Activated effector memory CD4-positive, alpha-beta T cell treated with anti-CD3 and anti-CD28 coated beads, Interleukin-2, amount 50 U/mL, for 16 hours (primary cell): ENCODE measurements around the gene TAL2.

Experiments
- DNase-seq: peaks from one replicate; pipeline ENCODE4 v3.0.0-alpha.2; 2020

TAL2 gene

GRCh38 chr9:105662184-105663104, at the start of gene TAL2:
TAL2 (plus strand) TSS chr9:105662457; CDS start chr9:105662497, 40 bp downstream.
- no peak for DNase-seq

- no peak for DNase-seq
Observed at GRCh38 chr9:105621001-105621400, 41.3 kb upstream of the TAL2 start.

DNA sequence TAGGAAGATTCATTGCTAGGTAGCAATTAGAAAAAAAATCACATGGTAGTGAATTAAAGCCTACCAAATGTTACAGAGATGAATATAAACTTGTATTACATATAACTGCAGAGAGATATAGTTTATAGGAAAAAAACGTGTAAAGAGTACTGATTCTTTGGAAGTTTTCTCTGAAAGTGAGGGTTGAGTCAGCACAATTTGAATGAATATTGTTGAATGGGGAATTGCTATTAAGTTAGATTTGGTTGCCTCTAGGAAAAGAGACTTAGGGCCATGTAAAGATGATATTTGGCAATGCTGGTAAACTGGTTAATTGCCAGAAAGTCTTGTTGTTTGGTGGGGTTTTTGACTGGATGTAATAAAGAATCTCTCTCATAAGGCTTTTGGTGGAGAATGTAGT, 37.2 kb upstream of the TAL2 start:
- DNase-seq: no peak

DNA sequence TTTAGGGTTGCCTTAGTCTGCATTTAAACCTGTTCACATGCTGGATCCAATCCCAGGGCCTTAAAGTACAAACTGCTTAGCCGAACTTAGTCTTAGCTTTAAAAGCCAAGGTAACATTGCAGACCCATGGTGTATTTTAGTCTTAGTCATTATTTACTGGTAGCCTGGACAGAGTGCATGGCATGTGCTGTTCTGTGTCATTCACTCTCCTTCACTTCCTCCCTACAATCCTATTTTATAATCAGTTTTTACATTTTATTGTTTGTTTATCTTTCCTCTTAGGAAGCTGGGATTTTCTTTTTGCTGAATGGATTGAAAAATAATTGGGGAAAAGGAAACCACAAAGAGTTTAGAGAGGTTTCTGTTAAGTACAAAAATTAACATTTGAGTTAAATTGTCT, 29.4 kb upstream of the TAL2 start:
- DNase-seq: no peak

DNA sequence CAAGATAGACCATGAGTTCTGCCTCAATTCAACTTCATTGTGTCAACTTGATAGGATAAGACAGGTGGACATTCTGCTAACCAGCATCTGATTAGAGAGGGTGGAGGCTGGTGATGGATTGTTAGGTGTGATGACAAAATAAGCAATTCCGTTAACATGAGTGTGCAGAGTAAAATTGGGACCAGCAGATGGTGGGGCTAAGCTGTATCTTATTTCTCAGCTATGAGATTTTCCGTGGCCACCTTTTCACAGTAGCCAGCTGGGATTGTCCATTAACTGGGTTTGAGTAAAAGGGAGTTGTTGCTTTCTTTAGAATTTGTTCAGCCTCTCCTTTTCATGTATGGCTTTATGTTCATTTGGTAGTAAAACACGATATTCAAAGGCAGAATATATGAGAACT, 28.8 kb upstream of the TAL2 start:
- no peak for DNase-seq

GRCh38 chr9:105636331-105636730, 25.9 kb upstream of the TAL2 start:
- DNase-seq: no peak

DNA sequence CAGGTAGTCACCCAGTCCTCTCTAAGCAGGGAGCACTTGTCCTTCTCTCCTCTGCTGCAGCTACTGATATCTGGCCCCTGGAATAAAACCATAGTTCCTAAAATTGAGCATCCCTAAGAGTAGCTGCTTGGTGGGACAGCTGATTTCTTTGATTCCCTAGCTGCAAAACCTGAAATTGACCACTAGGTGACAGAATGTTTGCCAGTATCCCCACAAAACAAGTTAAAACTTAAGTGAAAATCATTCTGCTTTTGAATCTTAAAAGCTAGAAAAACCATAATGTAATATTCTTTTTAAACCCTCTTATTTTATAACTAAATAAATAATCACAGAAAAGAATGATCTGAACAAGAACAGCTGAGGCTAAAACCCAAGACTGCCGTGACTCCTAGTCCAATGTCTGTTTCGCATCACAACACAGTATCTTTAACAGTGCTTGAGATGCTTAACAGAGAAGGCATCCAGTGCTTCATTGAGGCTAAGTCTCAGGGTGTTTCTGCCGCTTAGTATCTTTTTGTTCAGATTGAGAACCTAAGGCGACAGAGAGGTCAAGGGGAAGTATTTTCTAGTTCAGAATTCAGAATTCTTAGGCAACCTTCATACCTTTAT, 24.4 kb upstream of the TAL2 start:
- no peak for DNase-seq

GRCh38 chr9:105639936-105640335, 22.3 kb upstream of the TAL2 start:
- no peak for DNase-seq

DNA sequence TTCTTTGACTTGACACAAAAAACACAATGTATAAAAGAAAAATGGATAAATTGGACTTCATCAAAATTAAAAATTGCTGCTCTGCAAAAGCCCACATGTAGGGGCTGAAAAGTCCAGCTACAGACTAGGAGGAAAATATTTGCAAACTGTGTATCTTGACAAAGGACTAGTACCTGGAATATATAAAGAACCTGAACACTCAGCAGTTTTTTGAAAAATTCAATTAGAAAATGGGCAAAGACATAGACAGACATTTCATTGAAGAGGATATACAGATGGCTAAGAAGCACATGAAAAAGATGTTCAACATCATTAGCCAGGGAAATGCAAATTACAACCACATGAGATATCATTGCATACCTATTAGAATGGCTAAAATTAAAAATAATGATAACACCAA, 18.5 kb upstream of the TAL2 start:
- DNase-seq: no peak

DNA sequence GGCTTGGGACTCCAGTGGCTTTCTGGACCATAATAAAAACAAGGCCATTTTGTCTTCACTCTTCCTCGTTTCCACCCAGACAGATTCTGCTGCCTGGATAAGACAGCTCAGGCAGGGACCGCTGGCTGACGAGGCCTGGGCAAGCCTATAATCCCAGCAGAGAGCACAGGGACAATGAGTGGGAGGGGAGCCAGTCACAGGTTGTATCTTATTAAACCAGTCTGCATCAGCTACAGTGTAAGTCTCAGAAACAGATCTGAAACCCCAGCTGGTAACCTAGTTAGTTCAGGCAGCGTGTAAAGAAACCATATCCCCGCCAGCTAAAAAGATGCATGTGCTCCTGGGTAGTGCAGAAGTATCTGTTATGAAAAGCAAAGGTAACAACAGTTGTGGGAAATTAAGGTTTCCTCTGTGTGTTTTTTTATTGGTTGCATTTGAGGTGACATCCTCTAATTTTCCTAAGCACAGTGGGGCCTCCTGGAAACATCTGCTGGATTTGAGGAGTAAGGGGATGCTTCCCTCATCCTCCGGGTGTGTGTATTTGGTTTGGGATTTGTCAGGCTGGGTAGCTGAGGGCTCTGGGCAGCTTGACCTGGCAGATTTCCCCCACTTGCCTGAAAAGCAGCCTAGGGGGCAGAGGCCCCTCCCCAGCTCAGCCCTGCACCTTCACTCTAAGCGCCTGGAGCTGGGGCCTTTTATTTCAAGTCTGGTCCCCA, 15.2 kb upstream of the TAL2 start:
- DNase-seq: no peak

- no peak for DNase-seq
Observed at GRCh38 chr9:105647595-105648349, 14.5 kb upstream of the TAL2 start.

- DNase-seq: no peak
Observed at GRCh38 chr9:105651806-105652205, 10.5 kb upstream of the TAL2 start.

DNA sequence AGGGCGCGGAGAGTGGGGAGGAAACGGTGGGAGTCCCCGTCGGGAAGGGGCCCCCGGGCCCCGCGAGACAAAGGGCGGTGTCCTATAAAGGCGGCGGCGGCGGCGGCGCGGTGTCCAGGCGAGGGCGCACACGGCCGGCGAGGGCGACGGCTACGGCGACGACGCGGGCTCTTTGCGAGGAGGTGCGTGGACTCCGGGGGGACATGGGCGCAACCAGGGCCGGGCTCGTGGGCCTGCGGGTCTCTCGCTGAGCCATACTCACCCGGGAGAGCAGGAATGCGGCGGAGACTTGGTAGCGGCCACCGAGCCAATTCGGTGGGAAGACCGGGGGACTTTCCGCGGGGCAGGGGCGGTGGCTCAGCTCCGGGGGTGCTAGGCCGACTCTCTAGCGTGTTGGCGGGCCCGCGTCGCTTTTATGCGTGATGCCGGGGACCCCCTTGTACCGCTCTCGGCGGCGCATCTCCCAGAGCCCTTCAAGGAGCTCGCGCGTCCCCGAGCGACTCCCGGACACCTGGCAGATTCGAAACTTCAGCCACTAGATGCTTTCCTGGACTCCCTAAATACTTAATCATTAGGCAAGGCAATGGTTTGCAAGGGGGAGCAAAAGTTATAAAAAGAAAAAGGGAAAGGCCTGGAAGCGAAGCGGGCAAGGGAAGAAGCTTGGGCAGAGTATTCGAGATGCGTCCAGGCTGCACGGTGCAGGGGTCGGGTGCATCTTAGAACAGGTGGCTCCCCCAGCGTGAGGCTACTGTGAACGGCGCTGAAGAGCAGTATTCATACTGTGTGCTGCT, 5.9 kb upstream of the TAL2 start:
- no peak for DNase-seq

DNA sequence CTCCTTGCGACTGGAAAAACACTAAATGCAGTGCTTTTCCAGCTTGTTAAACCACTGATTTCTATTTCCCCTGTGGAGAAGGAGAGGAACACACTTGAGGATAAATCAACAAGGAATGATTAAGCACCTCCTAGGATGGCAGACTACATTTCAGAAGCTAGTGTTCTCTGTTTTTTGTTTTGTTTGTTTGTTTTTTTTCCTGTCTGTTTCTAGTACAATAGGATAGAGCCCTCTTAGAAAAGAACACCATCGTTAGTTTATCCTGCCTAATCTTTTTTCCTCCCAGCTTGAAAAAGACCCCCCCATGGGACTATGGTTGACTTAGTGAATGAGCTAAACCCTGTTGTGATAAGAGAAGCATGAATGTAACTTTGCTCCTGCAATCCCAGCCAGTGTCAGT, 3.9 kb upstream of the TAL2 start:
- no peak for DNase-seq

DNA sequence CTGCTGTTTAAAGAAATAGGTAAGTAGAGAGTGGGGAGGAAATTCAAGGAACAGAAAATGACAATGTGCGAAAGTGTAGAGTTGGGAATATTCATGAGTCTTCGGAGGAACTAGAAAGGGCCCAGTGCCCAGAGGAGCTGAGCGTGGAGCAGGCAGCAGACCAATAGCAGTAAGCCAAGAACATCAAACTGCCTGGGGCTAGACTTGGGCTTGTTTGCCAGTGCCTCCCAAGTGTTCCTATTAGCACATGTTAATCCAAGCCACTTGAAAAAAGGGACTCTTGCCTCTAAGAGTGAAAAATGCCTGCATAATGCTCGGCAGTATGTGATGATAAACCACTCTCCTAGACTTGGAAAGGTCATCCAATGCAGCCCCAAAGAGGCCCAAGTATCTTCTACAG, 1.2 kb upstream of the TAL2 start:
- no peak for DNase-seq

- no peak for DNase-seq
Observed at GRCh38 chr9:105663914-105664313, 1.7 kb downstream of the TAL2 start.

GRCh38 chr9:105667867-105668266, 5.6 kb downstream of the TAL2 start:
- DNase-seq: no peak

DNA sequence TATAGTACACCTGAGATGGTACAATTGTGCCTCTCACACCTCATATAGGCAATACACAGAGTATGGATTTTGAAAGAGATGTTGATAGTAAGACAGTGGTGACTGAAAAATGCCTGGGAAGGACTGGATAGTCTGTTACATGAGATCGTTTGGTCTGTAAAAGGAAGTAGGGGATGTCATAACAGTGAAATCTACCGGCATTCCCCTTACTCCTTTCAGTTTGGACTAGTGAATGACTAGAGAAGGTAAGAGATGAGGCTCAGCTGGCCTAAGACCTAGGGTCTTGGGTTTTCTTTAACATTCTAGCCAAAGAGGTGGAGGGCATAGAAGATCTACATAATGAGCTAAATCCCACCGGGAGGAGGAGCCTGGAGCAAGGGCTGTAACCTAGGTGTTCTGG, 8.1 kb downstream of the TAL2 start:
- no peak for DNase-seq

- DNase-seq: no peak
Observed at GRCh38 chr9:105670775-105671174, 8.5 kb downstream of the TAL2 start.

DNA sequence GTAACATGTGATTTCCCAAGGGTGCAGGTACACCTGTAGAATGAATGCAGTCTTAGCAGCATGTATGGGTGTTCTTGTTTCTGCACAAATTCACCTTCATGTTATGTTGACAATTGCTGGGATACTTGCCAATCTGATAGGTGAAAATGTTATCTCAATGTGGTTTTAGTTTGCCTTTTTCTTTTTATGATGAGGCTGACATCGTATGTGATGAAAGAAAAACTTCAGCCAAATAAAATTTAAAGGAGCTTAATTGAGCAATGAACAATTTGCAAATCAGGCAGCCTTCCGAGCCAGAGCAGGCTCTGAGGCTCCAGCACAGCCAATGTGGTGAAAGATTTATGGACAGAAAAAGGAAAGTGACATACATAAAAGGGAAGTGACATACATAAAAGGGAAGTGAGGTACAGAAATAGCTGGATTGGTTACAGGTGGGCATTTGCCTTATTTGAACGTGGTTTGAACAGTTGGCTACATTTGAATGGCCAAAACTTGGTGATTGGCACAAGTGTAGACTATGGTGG, 10.5 kb downstream of the TAL2 start:
- no peak for DNase-seq

DNA sequence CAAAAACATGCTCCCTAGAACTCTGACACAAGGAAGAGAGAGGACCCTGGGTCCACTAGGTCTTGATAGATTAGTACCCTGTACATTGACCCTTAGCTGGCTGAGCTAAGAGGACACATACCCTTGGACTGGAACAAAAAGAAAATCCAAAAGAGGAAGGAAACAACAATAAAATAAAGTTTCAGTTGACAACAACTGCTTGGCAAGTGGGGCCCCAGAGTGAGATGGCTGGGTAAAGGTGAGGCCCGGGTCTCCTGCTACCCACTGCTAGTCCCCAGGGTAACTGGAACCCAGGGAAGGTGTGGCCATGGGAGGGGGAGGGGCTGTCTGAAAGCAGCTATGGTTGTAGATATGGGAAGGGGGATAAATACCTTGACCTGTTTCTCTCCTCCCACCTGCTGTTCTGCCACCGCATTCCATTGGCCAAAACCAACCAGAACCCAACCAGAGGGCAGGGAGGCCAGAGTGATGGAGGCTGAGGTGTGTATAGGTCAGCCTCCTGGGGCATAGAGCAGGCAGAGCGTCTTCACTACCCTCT, 11.7 kb downstream of the TAL2 start:
- DNase-seq: no peak
